Measurements from ENCODE around the gene GAS2.
A peak's percentile ranks its signal among the peaks of the same experiment; 100 is the strongest.

Gene GAS2

GRCh38 chr11:22830082-22830414 lies 163.6 kb downstream of the GAS2 start:
- peak overlapping the region; percentile 68 for H3K4me3 ChIP-seq (ENCODE audit: low read depth, low read length)

GRCh38 chr11:22832315-22833015 lies 166.1 kb downstream of the GAS2 start:
- no peak overlapping the region for H3K4me3 ChIP-seq (ENCODE audit: low read depth, low read length)
- DNase-seq (ENCODE audit: low read depth) = no peak

More at GRCh38 chr11:22830082-22830414, 163.6 kb downstream of the GAS2 start:
- no peak for DNase-seq (ENCODE audit: low read depth)

GRCh38 chr11:22846726-22847125 lies 180.3 kb downstream of the GAS2 start:
- no peak for DNase-seq (ENCODE audit: low read depth)
- no peak overlapping the region for H3K4me3 ChIP-seq (ENCODE audit: low read depth, low read length)

- no peak for DNase-seq (ENCODE audit: low read depth)
- no peak overlapping the region for H3K4me3 ChIP-seq (ENCODE audit: low read depth, low read length)
Measured at GRCh38 chr11:22851477-22851876, 185.1 kb downstream of the GAS2 start.

- DNase-seq (ENCODE audit: low read depth) = no peak
Measured at GRCh38 chr11:22859756-22860155, 193.3 kb downstream of the GAS2 start.

GRCh38 chr11:22860241-22860640 lies 193.8 kb downstream of the GAS2 start, which contains the start of gene CCDC179:
Gene CCDC179 (minus strand): TSS chr11:22860474. CDS start chr11:22860421, 53 bp downstream.
- no peak within 1 kb of the TSS for H3K4me3 ChIP-seq (ENCODE audit: low read depth, low read length)
- DNase-seq (ENCODE audit: low read depth) = no peak

More at GRCh38 chr11:22859756-22860155, 193.3 kb downstream of the GAS2 start:
- H3K4me3 ChIP-seq (ENCODE audit: low read depth, low read length) = no peak overlapping the region
